GM12865 (cell line): Measurements from ENCODE around the gene DARS1.

Experiments used
- DNase-seq: peaks from one replicate; pipeline ENCODE4 v3.0.0; 2010; ENCODE audit warnings: low read depth
- H3K4me3 ChIP-seq: 2 replicates; pipeline ENCODE4 v1.5.1; 2011; ENCODE audit warnings: mild to moderate bottlenecking, low read depth, low read length, control low read depth
- CTCF ChIP-seq: IDR thresholded peaks from 2 replicates; pipeline ENCODE4 v1.5.1; 2011; ENCODE audit warnings: low read length, control low read depth, low read depth, inconsistent platforms; ENCODE audit not compliant: insufficient read depth; ENCODE audit errors: missing control alignments

DARS1 gene

GRCh38 chr2:136029149-136029548 lies 43.7 kb upstream of the DARS1 start:
- DNase-seq = peak; percentile 87
- no peak for TF ChIP-seq CTCF
- H3K4me3 ChIP-seq = no peak overlapping the region

- DNase-seq = no peak
- H3K4me3 ChIP-seq = no peak overlapping the region
- TF ChIP-seq CTCF = no peak
These were observed 42.6 kb upstream of the DARS1 start for GRCh38 chr2:136028001-136028400.

- TF ChIP-seq CTCF = no peak
- DNase-seq = no peak
- H3K4me3 ChIP-seq = no peak overlapping the region
These were observed 41.7 kb upstream of the DARS1 start for GRCh38 chr2:136027112-136027511.

GRCh38 chr2:136025057-136025973 lies 39.9 kb upstream of the DARS1 start:
- TF ChIP-seq CTCF = no peak
- DNase-seq = peak; percentile 33
- H3K4me3 ChIP-seq = no peak overlapping the region

GRCh38 chr2:136024616-136025015 lies 39.2 kb upstream of the DARS1 start:
- no peak for DNase-seq
- TF ChIP-seq CTCF = no peak
- H3K4me3 ChIP-seq = no peak overlapping the region

- no peak overlapping the region for H3K4me3 ChIP-seq
- DNase-seq = no peak
- TF ChIP-seq CTCF = no peak
These were observed 38.8 kb upstream of the DARS1 start for GRCh38 chr2:136024185-136024584.

- DNase-seq = no peak
- no peak overlapping the region for H3K4me3 ChIP-seq
- no peak for TF ChIP-seq CTCF
These were observed 38.0 kb upstream of the DARS1 start for GRCh38 chr2:136023416-136023815.
